ENCODE measurements around the gene AGAP3. TPM values are rescaled to one million over a fixed set of nuclear protein-coding genes. Genes with fewer than 3 reads are reported as not detected.

Gene AGAP3
- total and polyA plus RNA-seq, 2 donors (not counting 1 experiment from before 2014, with no cell fraction given) = 32.9 to 34.2 TPM

- no peak overlapping the region for H2AFZ ChIP-seq (ENCODE audit: low read length)
- no peak for DNase-seq (ENCODE audit: low read depth in 2 of 2)
- no peak overlapping the region for H3K27ac ChIP-seq (ENCODE audit: insufficient read depth, low read length)
These were observed 16.3 kb upstream of the AGAP3 start for GRCh38 chr7:151069841-151070573.

DNA sequence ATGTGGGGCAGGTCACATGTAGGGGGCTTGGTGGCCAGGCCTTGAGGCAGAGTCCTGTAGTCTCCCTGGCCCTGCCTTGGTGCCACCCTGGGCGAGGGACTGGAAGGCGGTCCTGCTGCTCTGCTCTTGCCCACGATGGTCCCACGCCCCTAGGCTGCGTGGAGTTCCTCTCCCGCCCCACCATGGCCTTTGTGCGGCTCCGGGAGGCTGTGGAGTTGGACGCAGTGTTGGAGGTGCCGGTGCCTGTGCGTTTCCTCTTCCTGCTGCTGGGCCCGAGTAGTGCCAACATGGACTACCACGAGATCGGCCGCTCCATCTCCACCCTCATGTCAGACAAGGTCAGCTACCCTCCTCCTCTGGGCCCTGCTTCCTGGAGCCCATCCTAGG, 15.7 kb upstream of the AGAP3 start:
- Histone ChIP-seq H3K4me2 (ENCODE audit: extremely low read depth, insufficient read depth, low read length) (no peak overlapping the region), H3K36me3 (ENCODE audit: control insufficient read depth, insufficient read depth, low read length) (peaks cover 42% of the 10 kb centered on the region), H3K27ac (ENCODE audit: insufficient read depth, low read length) (no peak overlapping the region), H4K20me1 (ENCODE audit: control insufficient read depth, extremely low read depth, insufficient read depth, low read length) (no peaks in the 10 kb centered on the region), H3K4me3 (replicated peaks in 1 of 4; ENCODE audit: control extremely low read depth in 1 of 4, insufficient read depth in 1 of 4, low read depth in 3 of 4, low read length in 4 of 4) (no peak overlapping the region), H3K9ac (ENCODE audit: insufficient read depth, low read length) (no peak overlapping the region), H3K4me1 (ENCODE audit: control insufficient read depth, extremely low read depth, insufficient read depth, low read length) (no peaks in the 10 kb centered on the region), H3K9me3 (ENCODE audit: control insufficient read depth, insufficient read depth, low read depth, low read length) (no peaks in the 10 kb centered on the region), H3K79me2 (ENCODE audit: control insufficient read depth, insufficient read depth, low read length) (no peaks in the 10 kb centered on the region), H3K27me3 (ENCODE audit: control insufficient read depth, insufficient read depth, low read length) (no peaks in the 10 kb centered on the region), H2AFZ (ENCODE audit: low read length) (no peak overlapping the region)
- no peak for TF ChIP-seq EZH2 (IDR thresholded peaks at IDR 0.05; ENCODE audit: low read length, missing control alignments)
- TF ChIP-seq, protein P1, sequence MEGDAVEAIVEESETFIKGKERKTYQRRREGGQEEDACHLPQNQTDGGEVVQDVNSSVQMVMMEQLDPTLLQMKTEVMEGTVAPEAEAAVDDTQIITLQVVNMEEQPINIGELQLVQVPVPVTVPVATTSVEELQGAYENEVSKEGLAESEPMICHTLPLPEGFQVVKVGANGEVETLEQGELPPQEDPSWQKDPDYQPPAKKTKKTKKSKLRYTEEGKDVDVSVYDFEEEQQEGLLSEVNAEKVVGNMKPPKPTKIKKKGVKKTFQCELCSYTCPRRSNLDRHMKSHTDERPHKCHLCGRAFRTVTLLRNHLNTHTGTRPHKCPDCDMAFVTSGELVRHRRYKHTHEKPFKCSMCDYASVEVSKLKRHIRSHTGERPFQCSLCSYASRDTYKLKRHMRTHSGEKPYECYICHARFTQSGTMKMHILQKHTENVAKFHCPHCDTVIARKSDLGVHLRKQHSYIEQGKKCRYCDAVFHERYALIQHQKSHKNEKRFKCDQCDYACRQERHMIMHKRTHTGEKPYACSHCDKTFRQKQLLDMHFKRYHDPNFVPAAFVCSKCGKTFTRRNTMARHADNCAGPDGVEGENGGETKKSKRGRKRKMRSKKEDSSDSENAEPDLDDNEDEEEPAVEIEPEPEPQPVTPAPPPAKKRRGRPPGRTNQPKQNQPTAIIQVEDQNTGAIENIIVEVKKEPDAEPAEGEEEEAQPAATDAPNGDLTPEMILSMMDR (conservative IDR thresholded peaks at IDR 0.05 in 1 of 2, IDR thresholded peaks at IDR 0.05 in 1 of 2; ENCODE audit: low read depth in 1 of 2, low read length in 2 of 2) = no peak
- no peak for DNase-seq (ENCODE audit: low read depth in 2 of 2)

More at GRCh38 chr7:151069841-151070573, 16.3 kb upstream of the AGAP3 start:
- H4K20me1 ChIP-seq (ENCODE audit: control insufficient read depth, extremely low read depth, insufficient read depth, low read length) = no peaks in the 10 kb centered on the region
- H3K4me1 ChIP-seq (ENCODE audit: control insufficient read depth, extremely low read depth, insufficient read depth, low read length) = no peaks in the 10 kb centered on the region
- TF ChIP-seq, protein P1 (conservative IDR thresholded peaks at IDR 0.05 in 1 of 2, IDR thresholded peaks at IDR 0.05 in 1 of 2; ENCODE audit: low read depth in 1 of 2, low read length in 2 of 2) = no peak
- TF ChIP-seq EZH2 (IDR thresholded peaks at IDR 0.05; ENCODE audit: low read length, missing control alignments) = no peak
- H3K4me3 ChIP-seq (replicated peaks in 1 of 4; ENCODE audit: control extremely low read depth in 1 of 4, insufficient read depth in 1 of 4, low read depth in 3 of 4, low read length in 4 of 4) = no peak overlapping the region
- H3K36me3 ChIP-seq (ENCODE audit: control insufficient read depth, insufficient read depth, low read length) = peaks cover 42% of the 10 kb centered on the region
- H3K27me3 ChIP-seq (ENCODE audit: control insufficient read depth, insufficient read depth, low read length) = no peaks in the 10 kb centered on the region
- H3K4me2 ChIP-seq (ENCODE audit: extremely low read depth, insufficient read depth, low read length) = no peak overlapping the region
- H3K9ac ChIP-seq (ENCODE audit: insufficient read depth, low read length) = no peak overlapping the region
- H3K9me3 ChIP-seq (ENCODE audit: control insufficient read depth, insufficient read depth, low read depth, low read length) = no peaks in the 10 kb centered on the region
- no peaks in the 10 kb centered on the region for H3K79me2 ChIP-seq (ENCODE audit: control insufficient read depth, insufficient read depth, low read length)

DNA sequence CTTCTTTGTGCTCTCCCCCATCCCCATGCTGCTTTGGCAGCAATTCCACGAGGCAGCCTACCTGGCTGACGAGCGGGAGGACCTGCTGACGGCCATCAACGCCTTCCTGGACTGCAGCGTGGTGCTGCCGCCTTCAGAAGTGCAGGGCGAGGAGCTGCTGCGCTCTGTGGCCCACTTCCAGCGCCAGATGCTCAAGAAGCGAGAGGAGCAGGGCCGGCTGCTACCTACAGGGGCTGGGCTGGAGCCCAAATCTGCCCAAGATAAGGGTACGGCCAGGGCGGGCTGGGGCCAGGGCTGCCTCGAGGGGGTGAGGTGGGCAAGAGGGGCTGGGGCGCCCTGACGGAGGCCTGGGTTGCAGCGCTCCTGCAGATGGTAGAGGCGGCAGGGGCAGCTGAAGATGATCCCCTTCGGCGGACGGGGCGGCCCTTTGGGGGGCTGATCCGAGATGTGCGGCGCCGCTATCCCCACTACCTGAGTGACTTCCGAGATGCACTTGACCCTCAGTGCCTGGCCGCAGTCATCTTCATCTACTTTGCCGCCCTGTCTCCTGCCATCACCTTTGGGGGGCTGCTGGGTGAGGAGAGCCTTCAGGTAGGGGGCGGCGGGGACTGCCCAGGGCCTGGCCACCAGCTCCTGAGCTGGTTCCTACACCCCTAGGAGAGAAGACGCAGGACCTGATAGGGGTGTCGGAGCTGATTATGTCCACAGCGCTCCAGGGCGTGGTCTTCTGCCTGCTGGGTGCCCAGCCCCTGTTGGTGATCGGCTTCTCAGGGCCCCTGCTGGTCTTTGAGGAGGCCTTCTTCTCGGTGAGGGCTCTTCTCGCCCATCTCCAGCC, 15.0 kb upstream of the AGAP3 start:
- TF ChIP-seq, protein P1 (conservative IDR thresholded peaks at IDR 0.05 in 1 of 2, IDR thresholded peaks at IDR 0.05 in 1 of 2; ENCODE audit: low read depth in 1 of 2, low read length in 2 of 2) = no peak
- no peak for TF ChIP-seq EZH2 (IDR thresholded peaks at IDR 0.05; ENCODE audit: low read length, missing control alignments)
- Histone ChIP-seq H3K4me3 (replicated peaks in 1 of 4; ENCODE audit: control extremely low read depth in 1 of 4, insufficient read depth in 1 of 4, low read depth in 3 of 4, low read length in 4 of 4) (no peak overlapping the region), H3K36me3 (ENCODE audit: control insufficient read depth, insufficient read depth, low read length) (peaks cover 41% of the 10 kb centered on the region), H3K9ac (ENCODE audit: insufficient read depth, low read length) (no peak overlapping the region), H3K27ac (ENCODE audit: insufficient read depth, low read length) (no peak overlapping the region), H3K27me3 (ENCODE audit: control insufficient read depth, insufficient read depth, low read length) (no peaks in the 10 kb centered on the region), H4K20me1 (ENCODE audit: control insufficient read depth, extremely low read depth, insufficient read depth, low read length) (no peaks in the 10 kb centered on the region), H3K4me2 (ENCODE audit: extremely low read depth, insufficient read depth, low read length) (no peak overlapping the region), H3K79me2 (ENCODE audit: control insufficient read depth, insufficient read depth, low read length) (no peaks in the 10 kb centered on the region), H3K4me1 (ENCODE audit: control insufficient read depth, extremely low read depth, insufficient read depth, low read length) (no peaks in the 10 kb centered on the region), H3K9me3 (ENCODE audit: control insufficient read depth, insufficient read depth, low read depth, low read length) (no peaks in the 10 kb centered on the region), H2AFZ (ENCODE audit: low read length) (no peak overlapping the region)
- no peak for DNase-seq (ENCODE audit: low read depth in 2 of 2)

Measured in fibroblast of lung (primary cell).